Neural progenitor cell (in vitro differentiated cells): ENCODE data around the gene TXK. TPM values are rescaled to one million over a fixed set of nuclear protein-coding genes. Genes with fewer than 3 reads are reported as not detected.

Experiments
- DNase-seq: peaks from one replicate; pipeline ENCODE4 v3.0.0-alpha.2; 2016; ENCODE audit warnings: low spot score
- H2AFZ ChIP-seq: fragments of 200-600 bp; sonication (generic); replicated peaks from 2 replicates; pipeline ENCODE4 v1.6.1; 2016; ENCODE audit warnings: antibody characterized with exemption
- H3F3A ChIP-seq: fragments of 200-600 bp; sonication (generic); 2 replicates; pipeline ENCODE4 v1.6.1; 2016; ENCODE audit warnings: antibody characterized with exemption, low read depth
- H3K27ac ChIP-seq: fragments of 200-600 bp; sonication (generic); 2 replicates; pipeline ENCODE4 v1.5.1; 2016; ENCODE audit warnings: mild to moderate bottlenecking
- H3K27me3 ChIP-seq: fragments of 200-600 bp; sonication (generic); 2 replicates; pipeline ENCODE4 v1.6.1; 2016; ENCODE audit warnings: mild to moderate bottlenecking, moderate library complexity
- H3K36me3 ChIP-seq: fragments of 200-600 bp; sonication (generic); 2 replicates; pipeline ENCODE4 v1.5.1; 2016
- H3K4me1 ChIP-seq: fragments of 200-600 bp; sonication (generic); 2 replicates; pipeline ENCODE4 v1.6.1; 2016; ENCODE audit warnings: mixed run types
- H3K4me2 ChIP-seq: fragments of 200-600 bp; sonication (generic); 2 replicates; pipeline ENCODE4 v1.6.1; 2016
- H3K4me3 ChIP-seq: fragments of 200-600 bp; sonication (generic); 2 replicates; pipeline ENCODE4 v1.5.1; 2016
- H3K79me2 ChIP-seq: fragments of 200-600 bp; sonication (generic); 2 replicates; pipeline ENCODE4 v1.6.1; 2016; ENCODE audit warnings: low read depth
- H3K9ac ChIP-seq: fragments of 200-600 bp; sonication (generic); 2 replicates; pipeline ENCODE4 v1.6.1; 2016
- H3K9me3 ChIP-seq: fragments of 200-600 bp; sonication (generic); 2 replicates; pipeline ENCODE4 v1.5.1; 2016; ENCODE audit warnings: low read depth
- H4K20me1 ChIP-seq: fragments of 200-600 bp; sonication (generic); 2 replicates; pipeline ENCODE4 v1.6.1; 2016; ENCODE audit warnings: low read depth
- H3K27ac Mint-ChIP-seq: 3 replicates; pipeline ENCODE4 v1.8.0; 2021; ENCODE audit warnings: mixed read lengths
- H3K27me3 Mint-ChIP-seq: 2 replicates; pipeline ENCODE4 v1.8.0; 2022; ENCODE audit warnings: low read depth, mild to moderate bottlenecking, inconsistent platforms, moderate library complexity, mixed read lengths; ENCODE audit not compliant: insufficient read depth
- H3K36me3 Mint-ChIP-seq: 3 replicates; pipeline ENCODE4 v1.8.0; 2021; ENCODE audit warnings: mixed read lengths
- H3K4me1 Mint-ChIP-seq: 3 replicates; pipeline ENCODE4 v1.8.0; 2021; ENCODE audit warnings: mixed read lengths
- H3K4me3 Mint-ChIP-seq: 3 replicates; pipeline ENCODE4 v1.8.0; 2021; ENCODE audit warnings: mild to moderate bottlenecking, moderate library complexity, mixed read lengths
- H3K9me3 Mint-ChIP-seq: 3 replicates; pipeline ENCODE4 v1.8.0; 2020; ENCODE audit warnings: mixed read lengths
- CTCF ChIP-seq: fragments of 200-600 bp; sonication (generic); IDR thresholded peaks from 2 replicates; pipeline ENCODE4 v1.5.1; 2017; ENCODE audit warnings: antibody characterized with exemption, mild to moderate bottlenecking
- EZH2 ChIP-seq: fragments of 200-600 bp; sonication (generic); IDR thresholded peaks from 2 replicates; pipeline ENCODE4 v1.6.1; 2017; ENCODE audit warnings: antibody characterized with exemption, mild to moderate bottlenecking, moderate library complexity
- EZH2phosphoT487 ChIP-seq: fragments of 200-600 bp; sonication (generic); IDR thresholded peaks from 2 replicates; pipeline ENCODE4 v1.6.1; 2017; ENCODE audit warnings: antibody characterized with exemption
- total RNA-seq: library from RNA; depleted of rRNA; stranded (reverse); fragments of >200 nt; gene quantifications from 2 replicates; pipeline ENCODE4 v1.2.3, GENCODE V29; 2015; ENCODE audit warnings: low replicate concordance

TXK gene
- total RNA-seq, 1 donor from 2014 or later, result not detected

DNA sequence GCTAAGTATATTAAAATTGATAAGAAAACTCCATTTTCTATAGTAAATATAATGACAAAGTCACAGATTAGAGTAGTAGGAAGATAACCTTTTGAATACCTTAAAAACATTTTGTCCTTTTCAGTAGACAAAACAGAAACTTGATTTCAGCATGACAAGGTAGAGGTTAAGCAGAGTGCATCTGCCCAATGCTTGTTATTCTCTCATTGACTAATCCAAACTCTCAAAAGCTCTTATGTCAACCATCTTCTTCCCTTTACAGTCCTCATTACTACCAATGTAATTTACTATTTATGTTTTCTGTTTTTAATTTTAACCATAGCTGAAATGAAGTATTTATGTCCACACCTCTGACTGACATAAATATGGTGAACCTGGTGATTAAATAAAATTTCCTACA is 106.4 kb downstream of the TXK start:
- peaks cover 15% of the 10 kb centered on the region for H3K4me1 ChIP-seq
- Mint-ChIP-seq H3K27ac (no peak overlapping the region), H3K27me3 (peaks cover 3% of the 10 kb centered on the region), H3K4me1 (peaks cover 5% of the 10 kb centered on the region), H3K36me3 (no peaks in the 10 kb centered on the region), H3K9me3 (no peaks in the 10 kb centered on the region), H3K4me3 (no peak overlapping the region)
- DNase-seq, result no peak
- H3K27ac ChIP-seq, result no peak overlapping the region
- H3K9ac ChIP-seq, result no peak overlapping the region
- no peaks in the 10 kb centered on the region for H3K36me3 ChIP-seq
- H3K9me3 ChIP-seq, result no peaks in the 10 kb centered on the region
- H3K4me3 ChIP-seq, result no peak overlapping the region
- TF ChIP-seq CTCF (no peak), EZH2phosphoT487 (no peak), EZH2 (no peak)
- no peaks in the 10 kb centered on the region for H3K79me2 ChIP-seq
- no peak overlapping the region for H2AFZ ChIP-seq
- H4K20me1 ChIP-seq, result no peaks in the 10 kb centered on the region
- peaks cover 15% of the 10 kb centered on the region for H3F3A ChIP-seq
- no peak overlapping the region for H3K4me2 ChIP-seq
- H3K27me3 ChIP-seq, result no peaks in the 10 kb centered on the region

- H3K4me3 Mint-ChIP-seq, result no peak overlapping the region
- no peak for DNase-seq
- H4K20me1 ChIP-seq, result no peaks in the 10 kb centered on the region
- H3K4me2 ChIP-seq, result no peak overlapping the region
- no peak overlapping the region for H3K27ac ChIP-seq
- H3K27me3 Mint-ChIP-seq, result peaks cover 3% of the 10 kb centered on the region
- no peak overlapping the region for H3K9ac ChIP-seq
- H3K4me1 Mint-ChIP-seq, result no peaks in the 10 kb centered on the region
- H3K79me2 ChIP-seq, result no peaks in the 10 kb centered on the region
- no peaks in the 10 kb centered on the region for H3K36me3 Mint-ChIP-seq
- peaks cover 1% of the 10 kb centered on the region for H3F3A ChIP-seq
- H3K4me3 ChIP-seq, result no peak overlapping the region
- no peak for TF ChIP-seq CTCF
- H3K36me3 ChIP-seq, result no peaks in the 10 kb centered on the region
- H3K9me3 Mint-ChIP-seq, result no peaks in the 10 kb centered on the region
- H3K9me3 ChIP-seq, result no peaks in the 10 kb centered on the region
- H3K27ac Mint-ChIP-seq, result no peak overlapping the region
- H2AFZ ChIP-seq, result no peak overlapping the region
- peaks cover 6% of the 10 kb centered on the region for H3K4me1 ChIP-seq
- no peaks in the 10 kb centered on the region for H3K27me3 ChIP-seq
Observed at GRCh38 chr4:48025005-48025404, 109.0 kb downstream of the TXK start.

DNA sequence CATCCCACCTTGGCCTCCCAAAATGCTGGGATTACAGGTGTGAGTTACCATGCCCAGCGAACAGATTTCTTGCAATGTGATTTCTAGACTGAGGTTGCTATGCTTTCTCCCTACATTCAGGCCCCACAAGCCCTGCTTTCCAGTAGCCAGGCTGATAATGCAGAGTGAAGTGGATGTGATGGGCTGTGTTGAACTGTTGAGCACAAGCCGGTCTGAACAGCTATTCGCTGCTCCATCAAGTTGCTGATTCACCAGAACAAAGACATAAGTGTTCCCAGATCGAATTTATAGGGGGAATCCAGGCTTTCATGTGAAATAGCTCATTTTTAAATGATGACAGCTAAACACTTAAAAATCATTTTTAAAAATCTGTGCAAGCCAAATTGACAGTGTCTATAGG is 109.5 kb downstream of the TXK start:
- Histone ChIP-seq H3K4me1 (peaks cover under 1% of the 10 kb centered on the region), H3K27me3 (no peaks in the 10 kb centered on the region), H3K4me3 (no peak overlapping the region), H3K27ac (no peak overlapping the region), H3K4me2 (no peak overlapping the region), H2AFZ (no peak overlapping the region), H3K9ac (no peak overlapping the region), H4K20me1 (no peaks in the 10 kb centered on the region), H3F3A (no peaks in the 10 kb centered on the region), H3K36me3 (no peaks in the 10 kb centered on the region), H3K79me2 (no peaks in the 10 kb centered on the region), H3K9me3 (no peaks in the 10 kb centered on the region)
- Mint-ChIP-seq H3K27me3 (peaks cover 3% of the 10 kb centered on the region), H3K9me3 (no peaks in the 10 kb centered on the region), H3K4me3 (no peak overlapping the region), H3K4me1 (no peaks in the 10 kb centered on the region), H3K36me3 (no peaks in the 10 kb centered on the region), H3K27ac (no peak overlapping the region)
- DNase-seq, result no peak
- no peak for TF ChIP-seq EZH2
- TF ChIP-seq EZH2phosphoT487, result no peak
- no peak for TF ChIP-seq CTCF
